Muscle of back (tissue), 11 donors: ENCODE data around the gene CRKL. TPM values are rescaled to one million over a fixed set of nuclear protein-coding genes. Genes with fewer than 3 reads are reported as not detected.
A peak's percentile ranks its signal among the peaks of the same experiment; 100 is the strongest.

ENCODE experiments used
- DNase-seq, 3 donors: peaks; one replicate each; pipeline versions ENCODE4 v3.0.0 to v3.0.0-alpha.2; 2013
- polyA plus RNA-seq, 10 donors: library from polyadenylated mRNA; unstranded; fragments of 120-200 nt; gene quantifications; one replicate each; pipeline ENCODE4 v1.2.1, GENCODE V29; 2013; ENCODE audit not compliant: insufficient read length in 10 of 10

CRKL gene
- polyA plus RNA-seq, 10 donors = 41.0 to 61.2 (median 47.1) TPM

DNA sequence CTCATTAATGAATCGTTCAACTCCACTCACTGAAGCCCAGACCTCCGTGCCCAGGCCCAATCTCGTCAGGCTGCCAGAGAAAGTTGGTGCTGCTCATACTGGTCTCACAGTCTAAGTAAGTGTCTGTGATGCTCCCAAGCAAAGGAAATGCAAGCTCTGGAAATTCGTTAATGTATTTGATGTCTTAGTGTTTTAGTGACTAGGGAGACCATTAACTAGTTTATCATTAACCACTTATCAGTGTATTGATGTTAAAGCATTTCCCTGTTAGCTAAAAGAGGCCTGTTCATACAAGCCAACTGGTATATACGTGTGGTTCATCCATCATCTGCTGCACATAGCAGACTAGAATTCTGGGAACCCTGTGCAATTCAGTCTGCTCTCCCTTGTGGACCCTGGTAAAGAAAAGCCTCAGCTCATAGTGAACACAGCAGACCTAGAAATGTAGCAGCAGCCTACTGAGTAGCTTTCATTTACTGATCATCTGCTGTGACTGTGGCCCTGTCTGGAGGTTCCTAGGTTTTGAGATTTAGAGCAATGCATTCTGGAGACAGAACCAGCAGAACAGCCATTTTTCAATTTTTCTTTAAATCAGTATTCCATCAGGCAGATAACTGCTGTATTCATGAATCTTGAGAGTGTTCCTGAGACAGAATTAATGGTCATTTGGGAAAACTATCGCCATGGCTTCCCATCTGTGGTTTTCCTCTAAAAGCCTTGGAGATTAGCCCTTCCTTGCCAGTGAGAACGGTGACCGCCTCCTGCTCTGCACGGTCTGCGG is 34.1 kb downstream of the CRKL start:
- no peak for DNase-seq

DNA sequence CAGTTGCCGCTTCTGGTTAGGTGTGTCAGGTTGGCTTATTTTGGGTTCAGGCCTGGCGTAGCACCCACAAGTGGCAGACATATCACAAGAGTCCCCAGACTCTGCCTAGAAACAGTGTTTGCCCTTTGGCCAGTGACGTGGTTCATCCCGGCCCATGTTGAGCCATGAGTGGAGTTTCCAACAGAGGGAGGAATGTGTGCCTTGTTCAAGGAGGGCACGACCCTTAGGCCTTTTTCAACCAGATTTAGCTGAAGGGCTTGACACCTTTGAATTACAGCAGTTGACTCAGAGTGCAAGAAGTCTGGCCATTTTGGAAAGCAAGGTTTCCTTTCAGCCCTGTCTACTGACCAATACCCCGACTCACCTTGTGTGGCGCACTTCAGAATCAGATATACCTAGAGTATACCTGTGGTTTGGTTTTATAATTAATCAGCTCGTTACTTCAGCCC is 34.7 kb downstream of the CRKL start:
- no peak for DNase-seq

DNA sequence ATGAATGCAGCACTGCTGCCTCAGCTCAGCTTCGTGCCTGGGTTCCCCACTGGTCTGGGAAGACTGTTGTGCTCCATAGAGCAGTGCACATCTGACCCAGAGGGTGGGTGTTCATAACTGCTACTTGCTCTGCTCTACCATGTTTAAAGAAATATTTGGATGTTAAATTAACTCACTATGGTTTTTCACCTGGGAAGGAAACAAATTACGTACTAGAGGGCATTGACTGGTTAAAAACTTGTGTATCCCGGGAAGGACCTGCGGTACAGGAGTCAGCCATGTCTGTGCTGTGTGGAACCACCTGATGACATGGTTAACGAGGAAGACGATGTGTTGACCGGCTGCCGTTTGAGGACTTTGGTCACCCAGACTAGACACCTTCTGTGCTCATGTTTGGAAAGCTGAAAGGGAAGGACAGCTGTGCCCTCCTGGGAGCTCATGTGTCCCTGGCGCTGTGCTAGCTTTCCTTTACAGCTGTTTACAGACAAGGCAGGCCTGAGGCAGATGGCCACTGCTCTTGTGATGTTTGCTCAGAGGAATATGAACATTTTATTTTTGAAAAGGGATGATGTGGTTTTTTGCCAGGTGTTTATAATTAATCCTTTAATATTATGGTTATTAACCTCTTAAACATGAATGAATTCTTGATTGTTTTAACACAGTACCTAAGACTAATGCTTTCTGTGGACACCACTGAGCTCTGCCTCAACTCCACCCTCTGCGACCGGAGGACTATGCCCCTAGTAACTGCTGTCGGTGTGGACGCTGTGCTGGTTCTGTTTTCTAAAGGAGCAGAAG is 35.5 kb downstream of the CRKL start:
- DNase-seq = peak in 1 of 3 donors; percentile 39

DNA sequence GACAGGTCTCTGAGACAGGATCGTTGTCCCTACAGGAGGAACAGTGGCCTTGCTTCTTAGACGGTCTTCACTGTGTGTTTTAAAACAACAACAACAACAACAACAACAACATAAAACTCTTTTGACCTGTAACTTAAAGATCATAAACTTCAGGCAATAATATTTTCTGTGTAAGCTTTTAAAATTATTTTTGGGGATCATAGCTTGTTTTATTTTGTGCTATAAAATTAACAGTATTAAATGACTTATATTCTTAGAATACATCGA is 36.1 kb downstream of the CRKL start:
- no peak for DNase-seq

DNA sequence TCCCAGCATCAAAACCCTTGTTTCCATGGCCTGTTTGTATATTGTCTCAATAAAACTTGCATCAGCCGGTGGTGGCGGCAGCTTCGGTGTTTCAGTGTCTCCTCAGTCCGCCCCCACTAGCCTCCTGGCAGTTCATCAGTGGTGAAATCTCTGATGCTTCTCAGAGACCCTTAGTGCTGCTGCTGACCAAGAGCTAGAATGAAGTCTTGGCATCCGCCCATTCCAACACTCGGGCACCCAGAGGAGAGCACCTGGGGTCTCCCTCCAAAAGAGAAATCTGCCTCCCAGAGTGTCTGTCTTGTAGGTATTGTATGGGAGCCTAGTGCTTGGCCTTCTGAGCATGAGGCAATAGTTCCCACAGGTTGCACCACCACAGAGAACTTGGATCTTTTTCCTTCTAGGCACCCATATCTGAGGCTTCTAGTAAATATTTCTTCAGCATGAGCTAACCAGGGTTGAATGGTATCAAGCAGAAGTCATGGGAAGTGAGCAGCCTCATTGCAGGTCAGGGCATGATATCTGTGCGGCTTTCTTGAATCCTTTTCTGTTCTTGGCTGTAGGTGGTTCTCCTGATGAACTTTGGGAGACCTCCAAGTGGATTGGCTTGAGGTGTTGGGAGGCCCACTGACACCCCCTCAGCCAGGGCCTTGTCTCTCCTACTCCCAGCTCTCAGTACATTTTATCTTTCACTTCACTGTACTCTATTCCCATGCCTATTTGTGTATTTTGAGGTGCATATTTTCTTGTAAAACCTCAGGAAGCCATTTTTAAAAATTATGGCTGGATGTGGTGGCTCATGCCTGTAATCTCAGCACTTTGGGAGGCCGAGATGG is 36.7 kb downstream of the CRKL start:
- no peak for DNase-seq

GRCh38 chr22:20955548-20955947 is 38.3 kb downstream of the CRKL start:
- DNase-seq = no peak

GRCh38 chr22:20956258-20957101 is 39.3 kb downstream of the CRKL start:
- DNase-seq = peak in 2 of 3 donors; percentile 26 to 36

DNA sequence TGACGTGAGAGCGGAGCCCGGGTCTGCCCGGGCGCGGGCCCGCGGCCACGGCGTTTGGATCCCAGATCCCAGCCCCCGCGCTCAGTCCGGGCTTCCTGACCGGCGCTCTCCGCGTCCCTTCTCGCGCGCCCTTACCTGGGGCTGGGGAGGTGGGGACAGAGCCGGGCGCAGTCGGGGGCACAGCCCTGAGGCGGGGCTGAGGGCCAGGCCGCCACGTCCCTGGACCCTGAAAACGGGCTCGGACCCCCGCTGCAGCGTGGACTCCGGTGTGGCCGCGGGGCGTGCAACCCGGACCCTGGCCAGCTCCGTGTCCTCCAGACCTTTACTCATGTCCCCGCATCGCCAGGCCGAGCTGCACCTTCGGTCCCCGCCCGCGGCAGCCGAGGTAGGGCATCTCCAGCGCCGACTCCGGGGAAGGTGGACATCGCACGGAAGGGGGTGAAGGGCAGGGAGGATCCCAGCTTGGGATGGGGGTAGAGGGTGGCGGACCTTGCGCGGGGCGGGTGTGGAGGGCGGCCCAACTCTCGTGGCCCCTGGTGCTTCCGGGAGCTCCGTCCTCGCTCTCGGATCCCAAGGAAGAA is 40.0 kb downstream of the CRKL start:
- peak in 1 of 3 donors; percentile 50 for DNase-seq

DNA sequence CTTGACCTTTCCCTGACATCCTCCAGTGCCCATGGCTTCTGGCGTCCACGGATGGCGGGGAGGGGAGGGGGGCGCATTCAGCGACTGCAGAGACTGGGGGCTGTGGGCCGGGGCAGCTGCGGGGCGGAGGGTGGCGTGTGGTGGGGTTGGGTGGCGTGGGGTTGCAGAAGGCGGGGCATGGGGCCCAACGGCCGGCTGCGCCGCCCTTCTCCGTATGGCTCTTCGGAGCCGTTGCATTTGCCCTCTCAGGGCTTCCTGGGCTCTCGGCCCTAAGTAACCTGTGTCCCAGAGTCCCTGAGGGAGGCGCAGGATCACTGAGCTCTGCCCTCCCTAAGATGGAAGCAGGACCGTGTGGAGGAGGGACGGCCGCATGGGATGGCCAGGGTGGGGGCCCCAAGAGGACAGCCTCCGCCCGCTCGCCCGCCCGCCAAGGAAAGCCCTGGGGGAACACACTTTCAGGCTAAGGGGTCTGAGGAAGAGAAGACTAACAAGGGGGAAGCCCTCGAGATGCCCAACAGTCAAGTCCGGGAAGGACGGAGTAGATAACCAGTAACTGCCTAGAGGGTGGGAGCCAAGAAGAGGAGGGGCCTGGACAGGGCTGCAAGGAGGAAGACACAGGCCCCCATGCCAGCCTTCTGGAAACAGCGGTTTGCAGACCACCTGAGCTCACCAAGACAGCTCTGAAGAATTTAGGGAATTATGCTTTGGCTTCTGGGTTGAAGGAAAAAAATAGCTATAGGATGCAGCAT is 40.6 kb downstream of the CRKL start:
- DNase-seq = no peak

DNA sequence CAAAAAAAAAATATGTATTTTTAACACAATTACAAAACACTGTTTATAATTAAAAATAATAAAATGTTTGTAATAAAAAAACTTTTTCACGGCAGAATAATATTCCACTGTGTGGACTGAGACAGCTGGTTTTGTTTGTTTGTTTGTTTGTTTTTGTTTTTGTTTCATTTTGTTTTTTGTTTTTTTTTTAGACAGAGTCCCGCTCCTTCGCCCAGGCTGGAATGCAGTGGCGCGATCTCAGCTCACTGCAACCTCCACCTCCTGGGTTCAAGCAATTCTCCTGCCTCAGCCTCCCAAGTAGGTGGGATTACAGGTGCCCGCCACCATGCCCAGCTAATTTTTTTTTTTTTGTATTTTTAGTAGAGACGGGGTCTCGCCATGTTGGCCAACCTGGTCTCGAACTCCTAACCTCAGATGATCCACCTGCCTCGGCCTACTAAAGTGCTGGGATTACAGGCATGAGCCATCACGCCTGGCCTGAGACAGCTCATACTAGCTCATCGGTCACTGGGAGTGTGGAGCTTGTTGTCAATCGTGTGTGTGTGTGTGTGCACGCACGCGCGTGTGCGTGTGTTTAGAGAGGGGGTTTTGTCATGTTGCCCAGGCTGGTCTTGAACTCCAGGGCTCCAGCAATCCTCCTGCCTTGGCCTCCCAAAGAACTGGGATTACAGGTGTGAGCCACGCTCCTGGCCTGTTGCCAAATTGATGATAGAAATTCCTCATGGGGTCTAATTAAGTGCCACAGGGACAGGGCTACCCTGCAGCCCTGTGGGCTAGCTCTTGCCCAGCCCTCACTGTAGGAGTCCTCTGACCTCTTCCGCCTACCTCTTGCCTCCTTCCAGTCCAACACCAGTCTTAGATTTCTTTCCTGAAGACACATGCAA is 42.6 kb downstream of the CRKL start:
- DNase-seq = no peak

DNA sequence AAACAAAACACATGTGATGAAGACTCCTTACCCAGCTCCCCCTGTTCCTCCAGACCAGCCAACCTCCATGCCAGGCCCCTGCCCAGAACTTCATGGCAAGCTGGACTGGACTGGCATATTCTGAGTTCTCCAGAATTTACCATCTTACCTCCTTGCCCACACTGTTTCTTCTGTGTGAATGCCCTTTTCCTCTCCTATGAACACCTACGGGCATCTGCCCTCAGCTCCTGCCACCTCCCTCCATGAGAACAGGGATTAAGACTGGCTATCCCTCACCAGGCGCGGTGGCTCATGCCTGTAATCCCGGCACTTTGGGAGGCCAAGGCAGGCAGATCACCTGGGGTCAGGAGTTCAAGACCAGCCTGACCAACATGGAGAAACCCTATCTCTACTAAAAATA is 43.4 kb downstream of the CRKL start:
- DNase-seq = no peak

- DNase-seq = no peak
Observed at GRCh38 chr22:20962491-20962945, 45.3 kb downstream of the CRKL start.

GRCh38 chr22:20963201-20964052 is 46.2 kb downstream of the CRKL start:
- no peak for DNase-seq

GRCh38 chr22:20964090-20964798 is 47.0 kb downstream of the CRKL start:
- no peak for DNase-seq

- DNase-seq = no peak
Observed at GRCh38 chr22:20964799-20965103, 47.5 kb downstream of the CRKL start.

DNA sequence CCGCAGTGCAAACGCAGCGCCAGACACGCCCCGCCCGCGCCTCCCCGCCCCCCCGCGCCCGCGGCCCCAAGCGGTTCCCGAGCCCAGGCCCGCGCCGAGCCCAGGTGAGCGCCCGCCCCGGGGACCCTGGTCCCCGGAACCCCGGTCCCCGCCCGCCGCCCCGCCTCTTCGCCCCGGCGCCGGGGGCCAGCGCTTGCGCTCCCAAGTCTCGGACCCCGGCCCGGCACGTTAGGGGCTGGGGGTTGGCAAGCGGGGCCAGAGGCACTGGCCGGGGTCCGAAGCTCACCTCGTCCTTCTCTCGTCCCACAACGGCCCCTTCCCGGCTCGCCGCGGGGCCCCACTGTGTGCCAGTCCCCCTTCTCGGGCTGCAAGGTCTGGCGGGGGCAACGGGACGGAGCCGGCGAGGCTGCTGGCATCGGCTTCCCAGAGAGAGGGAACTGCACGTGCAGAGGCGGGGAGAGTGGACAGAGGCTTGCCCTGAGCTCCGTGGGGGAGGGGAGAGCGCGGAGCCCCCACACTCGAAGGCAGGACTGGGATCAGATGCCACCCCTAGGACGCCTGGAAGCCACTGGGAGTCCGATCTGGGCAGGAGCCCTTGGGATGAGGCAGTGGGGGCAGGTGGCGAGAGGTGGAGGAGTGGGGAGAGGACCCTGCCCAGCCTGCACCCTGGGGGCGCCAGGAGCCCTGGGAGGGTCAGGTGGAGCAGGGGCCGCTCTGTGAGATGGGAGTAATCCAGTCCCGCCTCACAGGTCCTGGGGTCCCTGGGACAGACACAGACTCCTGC is 48.1 kb downstream of the CRKL start:
- no peak for DNase-seq
